Islet precursor cell (in vitro differentiated cells): Measurements from ENCODE around the gene ZDHHC3.

Experiments
- DNase-seq: peaks from one replicate; pipeline ENCODE4 v3.0.0-alpha.2; 2018

ZDHHC3 gene

GRCh38 chr3:44890852-44891251 lies 85.1 kb downstream of the ZDHHC3 start:
- no peak for DNase-seq

GRCh38 chr3:44890258-44890657 lies 85.7 kb downstream of the ZDHHC3 start:
- DNase-seq: no peak

- DNase-seq: no peak
These were observed 88.9 kb downstream of the ZDHHC3 start for GRCh38 chr3:44887101-44887500.

GRCh38 chr3:44886561-44886960 lies 89.4 kb downstream of the ZDHHC3 start:
- no peak for DNase-seq

GRCh38 chr3:44885618-44886017 lies 90.4 kb downstream of the ZDHHC3 start:
- DNase-seq: peak; percentile 94

- peak; percentile 83 for DNase-seq
These were observed 92.0 kb downstream of the ZDHHC3 start for GRCh38 chr3:44883999-44884431.

- no peak for DNase-seq
These were observed 92.6 kb downstream of the ZDHHC3 start for GRCh38 chr3:44883213-44883955.

GRCh38 chr3:44880284-44880683 lies 95.7 kb downstream of the ZDHHC3 start:
- no peak for DNase-seq

- DNase-seq: no peak
These were observed 98.6 kb downstream of the ZDHHC3 start for GRCh38 chr3:44877333-44877732.

GRCh38 chr3:44875596-44875995 lies 100.4 kb downstream of the ZDHHC3 start:
- DNase-seq: no peak
